H9 (cell line): ENCODE data around the gene ASPSCR1. TPM values are rescaled to one million over a fixed set of nuclear protein-coding genes. Genes with fewer than 3 reads are reported as not detected.

Experiments
- DNase-seq: peaks from one replicate; pipeline ENCODE4 v3.0.0-alpha.2; 2017
- H2AFZ ChIP-seq: one replicate; pipeline ENCODE4 v1.6.1; 2013; ENCODE audit warnings: mild to moderate bottlenecking, low read length, control low read depth, moderate library complexity
- H2AK5ac ChIP-seq: 2 replicates; pipeline ENCODE4 v1.6.1; 2013; ENCODE audit warnings: low read length, control low read depth, mixed read lengths; ENCODE audit not compliant: insufficient read length
- H2BK120ac ChIP-seq: one replicate; pipeline ENCODE4 v1.6.1; 2013; ENCODE audit warnings: low read depth, mild to moderate bottlenecking, low read length, control low read depth, inconsistent platforms; ENCODE audit not compliant: poor library complexity, severe bottlenecking
- H2BK12ac ChIP-seq: 2 replicates; pipeline ENCODE4 v1.6.1; 2013; ENCODE audit warnings: low read length, control low read depth, mixed read lengths, low read depth; ENCODE audit not compliant: insufficient read length
- H2BK15ac ChIP-seq: 2 replicates; pipeline ENCODE4 v1.6.1; 2013; ENCODE audit warnings: low read depth, low read length, control low read depth
- H2BK20ac ChIP-seq: one replicate; pipeline ENCODE4 v1.6.1; 2013; ENCODE audit warnings: low read depth, mild to moderate bottlenecking, low read length, control low read depth, inconsistent platforms; ENCODE audit not compliant: poor library complexity, severe bottlenecking
- H2BK5ac ChIP-seq: 2 replicates; pipeline ENCODE4 v1.6.1; 2013; ENCODE audit warnings: low read length, control low read depth, mixed read lengths; ENCODE audit not compliant: insufficient read length
- H3K14ac ChIP-seq: 2 replicates; pipeline ENCODE4 v1.6.1; 2013; ENCODE audit warnings: low read length, control low read depth; ENCODE audit not compliant: insufficient read depth
- H3K18ac ChIP-seq: 2 replicates; pipeline ENCODE4 v1.6.1; 2013; ENCODE audit warnings: low read depth, mild to moderate bottlenecking, mixed read lengths, low read length, control low read depth; ENCODE audit not compliant: insufficient read length
- H3K23ac ChIP-seq: 2 replicates; pipeline ENCODE4 v1.6.1; 2013; ENCODE audit warnings: low read length, control low read depth, mixed read lengths, low read depth; ENCODE audit not compliant: insufficient read length
- H3K23me2 ChIP-seq: 2 replicates; pipeline ENCODE4 v1.6.1; 2013; ENCODE audit warnings: low read depth, mild to moderate bottlenecking, mixed read lengths, low read length, control low read depth; ENCODE audit not compliant: insufficient read length, poor library complexity, severe bottlenecking
- H3K27ac ChIP-seq: 2 replicates; pipeline ENCODE4 v1.5.1; 2013; ENCODE audit warnings: low read length, control low read depth, mixed read lengths, low read depth; ENCODE audit not compliant: insufficient read length
- H3K27me3 ChIP-seq: 2 replicates; pipeline ENCODE4 v1.6.1; 2013; ENCODE audit warnings: low read length, control low read depth, inconsistent platforms; ENCODE audit not compliant: insufficient read depth
- H3K4ac ChIP-seq: 2 replicates; pipeline ENCODE4 v1.6.1; 2013; ENCODE audit warnings: low read depth, mild to moderate bottlenecking, control low read depth, inconsistent platforms, low read length, moderate library complexity
- H3K4me1 ChIP-seq: 2 replicates; pipeline ENCODE4 v1.6.1; 2013; ENCODE audit warnings: low read length, control low read depth, inconsistent platforms; ENCODE audit not compliant: insufficient read depth
- H3K4me2 ChIP-seq: 2 replicates; pipeline ENCODE4 v1.6.1; 2013; ENCODE audit warnings: low read length, control low read depth, mixed read lengths; ENCODE audit not compliant: insufficient read length, insufficient read depth
- H3K56ac ChIP-seq: 2 replicates; pipeline ENCODE4 v1.6.1; 2013; ENCODE audit warnings: low read depth, mild to moderate bottlenecking, mixed read lengths, low read length, control low read depth; ENCODE audit not compliant: insufficient read length
- H3K79me1 ChIP-seq: 2 replicates; pipeline ENCODE4 v1.6.1; 2013; ENCODE audit warnings: low read depth, mild to moderate bottlenecking, moderate library complexity, low read length, control low read depth, inconsistent platforms; ENCODE audit not compliant: insufficient read depth, poor library complexity, severe bottlenecking
- H3K79me2 ChIP-seq: 2 replicates; pipeline ENCODE4 v1.6.1; 2013; ENCODE audit warnings: low read length, control low read depth, inconsistent platforms; ENCODE audit not compliant: insufficient read depth
- H3K9ac ChIP-seq: 2 replicates; pipeline ENCODE4 v1.6.1; 2013; ENCODE audit warnings: low read length, control low read depth, mixed read lengths; ENCODE audit not compliant: insufficient read length; ENCODE audit errors: extremely low read depth
- H3K9me3 ChIP-seq: one replicate; pipeline ENCODE4 v1.6.1; 2013; ENCODE audit warnings: low read depth, low read length, inconsistent platforms; ENCODE audit not compliant: control insufficient read depth
- H3T11ph ChIP-seq: one replicate; pipeline ENCODE4 v1.6.1; 2013; ENCODE audit warnings: mild to moderate bottlenecking, low read length, control low read depth, inconsistent platforms
- H4K20me1 ChIP-seq: one replicate; pipeline ENCODE4 v1.6.1; 2013; ENCODE audit not compliant: control insufficient read depth, insufficient read length, insufficient read depth
- H4K5ac ChIP-seq: 2 replicates; pipeline ENCODE4 v1.6.1; 2013; ENCODE audit warnings: low read depth, mild to moderate bottlenecking, mixed read lengths, low read length, control low read depth; ENCODE audit not compliant: insufficient read length
- H4K8ac ChIP-seq: replicated peaks from 2 replicates; pipeline ENCODE4 v1.6.1; 2013; ENCODE audit warnings: low read length, control low read depth, mixed read lengths, low read depth; ENCODE audit not compliant: insufficient read length
- H4K91ac ChIP-seq: 2 replicates; pipeline ENCODE4 v1.6.1; 2013; ENCODE audit warnings: low read depth, mild to moderate bottlenecking, moderate library complexity, mixed read lengths, low read length, control low read depth; ENCODE audit not compliant: insufficient read length
- H3K27ac Mint-ChIP-seq, 3 experiments: 2 replicates in 2 of 3; 3 replicates in 1 of 3; pipeline ENCODE4 v1.8.0; 2020 to 2021; ENCODE audit warnings: mixed read lengths in 3 of 3, mild to moderate bottlenecking in 1 of 3, moderate library complexity in 1 of 3
- H3K27me3 Mint-ChIP-seq: 2 replicates; pipeline ENCODE4 v1.8.0; 2021; ENCODE audit warnings: low read depth, mild to moderate bottlenecking, moderate library complexity, mixed read lengths
- H3K36me3 Mint-ChIP-seq, 3 experiments: 2 replicates in 2 of 3; 3 replicates in 1 of 3; pipeline ENCODE4 v1.8.0; 2020 to 2021; ENCODE audit warnings: low read depth in 3 of 3, mixed read lengths in 3 of 3; ENCODE audit not compliant: insufficient read depth in 1 of 3
- H3K4me1 Mint-ChIP-seq, 2 experiments: 2 replicates each; pipeline ENCODE4 v1.8.0; 2020; ENCODE audit warnings: mixed read lengths in 2 of 2
- H3K4me3 Mint-ChIP-seq, 2 experiments: 2 replicates in 1 of 2; 3 replicates in 1 of 2; pipeline ENCODE4 v1.8.0; 2020 to 2021; ENCODE audit warnings: mild to moderate bottlenecking in 2 of 2, mixed read lengths in 2 of 2, moderate library complexity in 1 of 2
- H3K9me3 Mint-ChIP-seq, 2 experiments: 2 replicates in 1 of 2; 3 replicates in 1 of 2; pipeline ENCODE4 v1.8.0; 2020; ENCODE audit warnings: mild to moderate bottlenecking in 2 of 2, mixed read lengths in 2 of 2, moderate library complexity in 1 of 2
- WGBS: extraction: QIAGEN DNeasy Blood & Tissue Kit; methylation state at CpG from one replicate; pipeline ENCODE4 v1.1.7; 2013; ENCODE audit warnings: missing lambda C conversion rate, low lambda C conversion rate, mixed read lengths; ENCODE audit not compliant: insufficient read length; ENCODE audit errors: extremely low coverage; 5-methylcytosine and 5-hydroxymethylcytosine counted together
- total RNA-seq: library from RNA; stranded (reverse); gene quantifications from 2 replicates; pipeline ENCODE4 v1.2.1, GENCODE V29; 2021
- TF ChIP-seq, protein P1 (sequence below): fragments of 200-600 bp; sonication (generic); conservative IDR thresholded peaks from 3 replicates; pipeline ENCODE4 v1.8.0; 2021; ENCODE audit warnings: antibody characterized with exemption, mild to moderate bottlenecking

Gene ASPSCR1
- total RNA-seq, 1 experiment from 2014 or later, result 50.9 TPM

DNA sequence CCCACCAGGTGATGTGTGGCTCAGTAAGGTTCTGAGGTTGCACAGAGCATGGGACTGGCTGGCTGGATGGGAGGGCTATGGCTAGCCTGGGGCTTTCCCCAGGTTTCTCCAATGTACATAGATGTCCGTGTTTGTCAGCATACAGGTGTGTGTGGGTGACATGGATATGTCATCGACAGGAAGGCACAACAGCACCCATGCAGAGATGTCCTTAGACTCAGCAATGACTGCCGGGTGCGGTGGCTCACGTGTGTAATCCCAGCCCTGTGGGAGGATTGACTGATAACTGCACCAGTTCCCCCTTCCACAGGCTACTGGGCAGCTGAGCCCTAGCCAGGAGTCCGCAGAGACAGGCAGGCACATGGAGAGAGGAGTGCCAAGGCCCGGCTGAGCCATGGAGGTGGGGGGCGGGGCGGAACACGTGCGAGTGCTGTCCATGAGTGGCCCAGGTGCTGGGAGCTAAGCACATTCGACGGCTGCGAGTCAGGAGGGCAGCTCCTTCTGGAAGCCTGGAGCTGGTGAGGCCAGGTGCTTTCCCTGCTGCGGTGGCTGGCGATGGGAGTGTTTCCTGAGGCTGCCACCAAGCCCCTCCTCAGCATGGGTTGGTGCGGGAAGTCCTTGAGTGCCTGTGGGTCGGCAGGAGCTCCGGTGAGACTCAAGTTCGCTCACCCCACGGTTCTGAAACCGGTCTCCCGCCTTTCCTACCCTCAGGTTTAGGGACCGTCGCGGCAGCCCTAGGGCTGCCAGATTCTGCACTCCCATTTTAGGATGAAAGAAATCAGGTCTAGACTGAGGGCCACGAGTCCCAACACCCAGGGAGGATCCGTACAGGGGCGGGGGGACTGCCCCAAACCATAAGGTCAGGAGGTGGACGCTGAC lies 858 bp upstream of the ASPSCR1 start:
- H3K9ac ChIP-seq, result peak overlapping the region; percentile 20
- H4K8ac ChIP-seq, result no peak overlapping the region
- peaks cover 12% of the 10 kb centered on the region for H3K23me2 ChIP-seq
- H3K4ac ChIP-seq, result no peak overlapping the region
- H2BK5ac ChIP-seq, result no peak overlapping the region
- H2BK12ac ChIP-seq, result no peak overlapping the region
- peak overlapping the region; percentile 56 for H3K14ac ChIP-seq
- H3K9me3 Mint-ChIP-seq, result peaks cover 23 to 24% of the 10 kb centered on the region in 2 experiments
- no peak overlapping the region for H3T11ph ChIP-seq
- H3K4me2 ChIP-seq, result peak overlapping the region; percentile 65
- H3K79me1 ChIP-seq, result no peaks in the 10 kb centered on the region
- H3K27ac Mint-ChIP-seq, result peak overlapping the region in 1 of 3 experiments; percentile 81; a peak in 3 of 7 replicates
- peaks cover 9 to 16% of the 10 kb centered on the region in 2 experiments; a peak in 3 of 4 replicates for H3K4me1 Mint-ChIP-seq
- H4K20me1 ChIP-seq, result no peaks in the 10 kb centered on the region
- no peak overlapping the region for H3K23ac ChIP-seq
- H3K4me3 Mint-ChIP-seq, result peak overlapping the region; percentile 79 to 92
- no peak overlapping the region for H3K18ac ChIP-seq
- H3K27me3 ChIP-seq, result peaks cover 3% of the 10 kb centered on the region
- TF ChIP-seq, protein P1, sequence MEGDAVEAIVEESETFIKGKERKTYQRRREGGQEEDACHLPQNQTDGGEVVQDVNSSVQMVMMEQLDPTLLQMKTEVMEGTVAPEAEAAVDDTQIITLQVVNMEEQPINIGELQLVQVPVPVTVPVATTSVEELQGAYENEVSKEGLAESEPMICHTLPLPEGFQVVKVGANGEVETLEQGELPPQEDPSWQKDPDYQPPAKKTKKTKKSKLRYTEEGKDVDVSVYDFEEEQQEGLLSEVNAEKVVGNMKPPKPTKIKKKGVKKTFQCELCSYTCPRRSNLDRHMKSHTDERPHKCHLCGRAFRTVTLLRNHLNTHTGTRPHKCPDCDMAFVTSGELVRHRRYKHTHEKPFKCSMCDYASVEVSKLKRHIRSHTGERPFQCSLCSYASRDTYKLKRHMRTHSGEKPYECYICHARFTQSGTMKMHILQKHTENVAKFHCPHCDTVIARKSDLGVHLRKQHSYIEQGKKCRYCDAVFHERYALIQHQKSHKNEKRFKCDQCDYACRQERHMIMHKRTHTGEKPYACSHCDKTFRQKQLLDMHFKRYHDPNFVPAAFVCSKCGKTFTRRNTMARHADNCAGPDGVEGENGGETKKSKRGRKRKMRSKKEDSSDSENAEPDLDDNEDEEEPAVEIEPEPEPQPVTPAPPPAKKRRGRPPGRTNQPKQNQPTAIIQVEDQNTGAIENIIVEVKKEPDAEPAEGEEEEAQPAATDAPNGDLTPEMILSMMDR, result no peak
- no peak overlapping the region for H3K27ac ChIP-seq
- no peak overlapping the region for H4K91ac ChIP-seq
- H3K79me2 ChIP-seq, result no peaks in the 10 kb centered on the region
- H2BK120ac ChIP-seq, result no peak overlapping the region
- H3K27me3 Mint-ChIP-seq, result peaks cover 52% of the 10 kb centered on the region
- no CpG with 5 or more reads among the region's 30 CpGs for WGBS
- no peak overlapping the region for H4K5ac ChIP-seq
- H3K9me3 ChIP-seq, result no peaks in the 10 kb centered on the region
- peak; percentile 81 for DNase-seq
- H2AK5ac ChIP-seq, result no peak overlapping the region
- H3K4me1 ChIP-seq, result no peaks in the 10 kb centered on the region
- H3K36me3 Mint-ChIP-seq, result peaks cover 2 to 15% (median 14%) of the 10 kb centered on the region in 3 experiments
- H3K56ac ChIP-seq, result no peak overlapping the region
- no peak overlapping the region for H2AFZ ChIP-seq
- H2BK20ac ChIP-seq, result no peak overlapping the region
- H2BK15ac ChIP-seq, result no peak overlapping the region
